Rectal smooth muscle tissue (tissue), 1 donor: Measurements from ENCODE around the gene SZRD1.
A peak's percentile ranks its signal among the peaks of the same experiment; 100 is the strongest.

Experiments
- H3K27ac ChIP-seq: one replicate; pipeline ENCODE4 v1.7.0; 2013; ENCODE audit warnings: low read depth, low read length, inconsistent platforms
- H3K27me3 ChIP-seq: one replicate; pipeline ENCODE4 v1.7.0; 2013; ENCODE audit warnings: low read length; ENCODE audit not compliant: control insufficient read depth, insufficient read depth
- H3K36me3 ChIP-seq: one replicate; pipeline ENCODE4 v1.7.0; 2013; ENCODE audit warnings: low read length; ENCODE audit not compliant: control insufficient read depth, insufficient read depth
- H3K4me1 ChIP-seq: one replicate; pipeline ENCODE4 v1.7.0; 2013; ENCODE audit warnings: low read length; ENCODE audit not compliant: control insufficient read depth, insufficient read depth
- H3K4me3 ChIP-seq: one replicate; pipeline ENCODE4 v1.7.0; 2013; ENCODE audit warnings: low read length
- H3K9ac ChIP-seq: one replicate; pipeline ENCODE4 v1.7.0; 2013; ENCODE audit warnings: low read length

SZRD1 gene

GRCh38 chr1:16372535-16373285 is 5.7 kb downstream of the SZRD1 start:
- Histone ChIP-seq H3K4me3 (no peak overlapping the region), H3K27ac (no peak overlapping the region), H3K9ac (no peak overlapping the region), H3K36me3 (no peaks in the 10 kb centered on the region), H3K27me3 (no peaks in the 10 kb centered on the region), H3K4me1 (peaks cover 22% of the 10 kb centered on the region)

- no peak overlapping the region for H3K4me3 ChIP-seq
- no peak overlapping the region for H3K9ac ChIP-seq
- H3K27me3 ChIP-seq: no peaks in the 10 kb centered on the region
- no peaks in the 10 kb centered on the region for H3K36me3 ChIP-seq
- peaks cover 14% of the 10 kb centered on the region for H3K4me1 ChIP-seq
- H3K27ac ChIP-seq: no peak overlapping the region
These were observed 7.2 kb downstream of the SZRD1 start for GRCh38 chr1:16374266-16374665.

- H3K36me3 ChIP-seq: no peaks in the 10 kb centered on the region
- peak overlapping the region; percentile 8 for H3K4me3 ChIP-seq
- H3K9ac ChIP-seq: peak overlapping the region; percentile 7
- H3K27ac ChIP-seq: peak overlapping the region; percentile 38
- peaks cover 14% of the 10 kb centered on the region for H3K4me1 ChIP-seq
- H3K27me3 ChIP-seq: no peaks in the 10 kb centered on the region
These were observed 8.7 kb downstream of the SZRD1 start for GRCh38 chr1:16375521-16376340.

- Histone ChIP-seq H3K9ac (no peak overlapping the region), H3K4me3 (no peak overlapping the region), H3K27me3 (no peaks in the 10 kb centered on the region), H3K27ac (no peak overlapping the region), H3K36me3 (no peaks in the 10 kb centered on the region), H3K4me1 (peaks cover 14% of the 10 kb centered on the region)
These were observed 9.9 kb downstream of the SZRD1 start for GRCh38 chr1:16376971-16377370.

GRCh38 chr1:16378443-16378842 is 11.4 kb downstream of the SZRD1 start:
- Histone ChIP-seq H3K9ac (no peak overlapping the region), H3K36me3 (no peaks in the 10 kb centered on the region), H3K27ac (no peak overlapping the region), H3K27me3 (no peaks in the 10 kb centered on the region), H3K4me1 (peaks cover 14% of the 10 kb centered on the region), H3K4me3 (no peak overlapping the region)

- no peaks in the 10 kb centered on the region for H3K36me3 ChIP-seq
- peaks cover 16% of the 10 kb centered on the region for H3K4me1 ChIP-seq
- H3K9ac ChIP-seq: no peak overlapping the region
- H3K27me3 ChIP-seq: no peaks in the 10 kb centered on the region
- no peak overlapping the region for H3K4me3 ChIP-seq
- H3K27ac ChIP-seq: no peak overlapping the region
These were observed 13.8 kb downstream of the SZRD1 start for GRCh38 chr1:16380868-16381267.

GRCh38 chr1:16383888-16384287 is 16.8 kb downstream of the SZRD1 start:
- H3K27me3 ChIP-seq: no peaks in the 10 kb centered on the region
- no peak overlapping the region for H3K4me3 ChIP-seq
- H3K27ac ChIP-seq: no peak overlapping the region
- no peaks in the 10 kb centered on the region for H3K36me3 ChIP-seq
- H3K9ac ChIP-seq: no peak overlapping the region
- H3K4me1 ChIP-seq: peaks cover 20% of the 10 kb centered on the region

GRCh38 chr1:16385659-16386453 is 18.8 kb downstream of the SZRD1 start:
- no peaks in the 10 kb centered on the region for H3K27me3 ChIP-seq
- H3K4me3 ChIP-seq: no peak overlapping the region
- H3K27ac ChIP-seq: peak overlapping the region; percentile 59
- no peak overlapping the region for H3K9ac ChIP-seq
- no peaks in the 10 kb centered on the region for H3K36me3 ChIP-seq
- H3K4me1 ChIP-seq: peaks cover 20% of the 10 kb centered on the region

- Histone ChIP-seq H3K9ac (no peak overlapping the region), H3K27ac (peak overlapping the region; percentile 59), H3K4me3 (no peak overlapping the region), H3K4me1 (peaks cover 20% of the 10 kb centered on the region), H3K27me3 (no peaks in the 10 kb centered on the region), H3K36me3 (no peaks in the 10 kb centered on the region)
These were observed 19.5 kb downstream of the SZRD1 start for GRCh38 chr1:16386454-16387113.

- H3K4me3 ChIP-seq: peak overlapping the region; percentile 63
- H3K27ac ChIP-seq: peak overlapping the region; percentile 59
- H3K27me3 ChIP-seq: no peaks in the 10 kb centered on the region
- H3K9ac ChIP-seq: no peak overlapping the region
- peaks cover 20% of the 10 kb centered on the region for H3K4me1 ChIP-seq
- no peaks in the 10 kb centered on the region for H3K36me3 ChIP-seq
These were observed 20.5 kb downstream of the SZRD1 start for GRCh38 chr1:16387201-16388188.

- H3K4me1 ChIP-seq: peaks cover 8% of the 10 kb centered on the region
- no peaks in the 10 kb centered on the region for H3K27me3 ChIP-seq
- peaks cover 17% of the 10 kb centered on the region for H3K36me3 ChIP-seq
- no peak overlapping the region for H3K9ac ChIP-seq
- no peak overlapping the region for H3K4me3 ChIP-seq
- no peak overlapping the region for H3K27ac ChIP-seq
These were observed 24.4 kb downstream of the SZRD1 start for GRCh38 chr1:16391411-16391810.
